Measurements from ENCODE around the gene ABCF1.

The ABCF1 gene

GRCh38 chr6:30557683-30557981, 13.6 kb upstream of the ABCF1 start:
- DNase-seq (ENCODE audit: low read depth in 2 of 2): no peak

- DNase-seq (ENCODE audit: low read depth in 2 of 2): no peak
Measured at GRCh38 chr6:30560930-30561329, 10.3 kb upstream of the ABCF1 start.

- no peak for DNase-seq (ENCODE audit: low read depth in 2 of 2)
Measured at GRCh38 chr6:30562470-30563425, 8.5 kb upstream of the ABCF1 start.

GRCh38 chr6:30564114-30564513, 7.1 kb upstream of the ABCF1 start:
- no peak for DNase-seq (ENCODE audit: low read depth in 2 of 2)

- DNase-seq (ENCODE audit: low read depth in 2 of 2): no peak
Measured at GRCh38 chr6:30565772-30566171, 5.5 kb upstream of the ABCF1 start.

- DNase-seq (ENCODE audit: low read depth in 2 of 2): no peak
Measured at GRCh38 chr6:30568245-30568644, 3.0 kb upstream of the ABCF1 start.

GRCh38 chr6:30570263-30570662, 979 bp upstream of the ABCF1 start:
- no peak for DNase-seq (ENCODE audit: low read depth in 2 of 2)

GRCh38 chr6:30570740-30571074, 535 bp upstream of the ABCF1 start:
- DNase-seq (ENCODE audit: low read depth in 2 of 2): no peak

GRCh38 chr6:30571762-30572082, 480 bp downstream of the ABCF1 start:
- DNase-seq (ENCODE audit: low read depth in 2 of 2): no peak

GRCh38 chr6:30572148-30572547, 906 bp downstream of the ABCF1 start:
- DNase-seq (ENCODE audit: low read depth in 2 of 2): no peak

GRCh38 chr6:30573113-30573512, 1.9 kb downstream of the ABCF1 start:
- DNase-seq (ENCODE audit: low read depth in 2 of 2): no peak

- DNase-seq (ENCODE audit: low read depth in 2 of 2): no peak
Measured at GRCh38 chr6:30578051-30578450, 6.8 kb downstream of the ABCF1 start.

- DNase-seq (ENCODE audit: low read depth in 2 of 2): no peak
Measured at GRCh38 chr6:30583921-30584320, 12.7 kb downstream of the ABCF1 start.

- DNase-seq (ENCODE audit: low read depth in 2 of 2): no peak
Measured at GRCh38 chr6:30589754-30590358, 18.6 kb downstream of the ABCF1 start.

- no peak for DNase-seq (ENCODE audit: low read depth in 2 of 2)
Measured at GRCh38 chr6:30590509-30590908, 19.3 kb downstream of the ABCF1 start.

- no peak for DNase-seq (ENCODE audit: low read depth in 2 of 2)
Measured at GRCh38 chr6:30591008-30591407, 19.8 kb downstream of the ABCF1 start.

GRCh38 chr6:30592287-30592686, 21.0 kb downstream of the ABCF1 start:
- no peak for DNase-seq (ENCODE audit: low read depth in 2 of 2)

- peak in 1 of 2 experiments; percentile 42 for DNase-seq (ENCODE audit: low read depth in 2 of 2)
Measured at GRCh38 chr6:30597315-30598144, 26.3 kb downstream of the ABCF1 start.

- no peak for DNase-seq (ENCODE audit: low read depth in 2 of 2)
Measured at GRCh38 chr6:30598912-30599624, 27.8 kb downstream of the ABCF1 start.

GRCh38 chr6:30599625-30600324, 28.5 kb downstream of the ABCF1 start:
- DNase-seq (ENCODE audit: low read depth in 2 of 2): no peak

- DNase-seq (ENCODE audit: low read depth in 2 of 2): no peak
Measured at GRCh38 chr6:30600451-30600961, 29.3 kb downstream of the ABCF1 start.
